NCI-H526 (cell line): ENCODE measurements around the gene GTPBP1.

Experiments used
- DNase-seq, 2 experiments: peaks; one replicate each; lab custom pipeline; 2025; lab: John Stamatoyannopoulos, UW

Gene GTPBP1

DNA sequence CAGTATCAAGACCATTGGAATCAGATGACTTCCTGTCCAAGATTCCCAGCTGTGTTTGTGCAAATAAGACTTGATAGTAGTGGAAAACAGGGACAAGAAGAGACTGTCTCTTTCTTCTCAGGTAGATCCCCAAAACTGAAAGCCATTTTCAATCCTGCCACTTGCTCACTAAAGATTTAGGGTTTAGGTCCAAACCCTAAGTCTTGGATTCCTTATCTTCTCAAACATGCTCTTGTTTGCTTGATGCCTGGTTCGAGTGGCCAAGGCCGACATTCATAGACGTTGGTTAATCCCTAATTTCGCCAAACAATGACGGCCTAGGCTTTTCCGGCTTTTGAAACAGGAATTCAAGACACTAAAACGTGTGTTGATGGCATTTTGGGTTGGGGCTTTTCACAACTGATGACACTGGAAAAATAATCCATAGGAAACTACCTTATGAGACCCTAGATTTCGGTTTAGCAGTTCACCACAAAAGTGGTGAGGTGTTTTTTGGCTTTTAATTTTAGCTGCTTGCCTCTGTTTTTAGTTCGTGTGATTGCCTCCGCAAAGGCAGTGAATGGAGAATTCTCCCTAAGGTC is 1.0 kb upstream of the GTPBP1 start:
- no peak for DNase-seq

DNA sequence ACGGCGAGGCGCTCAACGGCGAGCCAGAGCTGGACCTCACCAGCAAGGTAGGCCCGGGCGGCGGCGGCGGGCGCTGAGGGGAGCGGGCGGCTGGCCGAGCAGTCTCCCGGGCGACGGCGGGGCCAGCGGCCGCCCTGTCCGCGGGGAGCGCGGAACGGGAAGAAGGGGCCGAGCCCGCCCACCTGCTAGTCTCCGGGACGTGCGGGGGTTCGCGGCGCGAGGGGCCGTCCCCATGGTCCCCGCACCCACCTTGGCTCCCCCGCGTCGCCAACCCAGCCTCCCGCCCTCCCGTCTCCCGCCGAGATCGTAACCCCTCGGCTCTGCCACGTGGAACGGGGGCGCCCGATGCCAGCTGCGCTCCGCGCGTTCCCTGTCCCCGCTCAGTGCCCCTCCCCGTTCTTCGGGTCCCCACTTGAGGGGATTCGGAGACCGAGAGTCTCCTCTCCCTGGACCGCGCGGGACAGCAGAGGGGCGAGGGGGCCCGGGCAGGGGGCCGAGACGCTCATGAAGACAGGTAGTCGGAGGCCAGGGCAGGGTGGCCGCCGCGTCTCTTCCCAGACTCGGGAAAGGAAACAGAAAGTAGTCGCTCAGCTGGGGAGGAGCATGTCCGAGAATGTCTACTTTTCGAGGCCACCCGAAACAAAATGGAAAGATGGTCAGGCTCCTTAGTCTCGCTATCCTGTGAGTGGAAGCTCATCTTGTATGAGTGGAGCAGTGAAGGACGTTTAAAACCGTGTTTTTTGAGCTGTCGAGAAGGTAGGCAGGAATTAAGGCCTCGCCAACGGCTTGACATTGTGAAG is 557 bp downstream of the GTPBP1 start:
- DNase-seq, result peak in 1 of 2 experiments; percentile 24

DNA sequence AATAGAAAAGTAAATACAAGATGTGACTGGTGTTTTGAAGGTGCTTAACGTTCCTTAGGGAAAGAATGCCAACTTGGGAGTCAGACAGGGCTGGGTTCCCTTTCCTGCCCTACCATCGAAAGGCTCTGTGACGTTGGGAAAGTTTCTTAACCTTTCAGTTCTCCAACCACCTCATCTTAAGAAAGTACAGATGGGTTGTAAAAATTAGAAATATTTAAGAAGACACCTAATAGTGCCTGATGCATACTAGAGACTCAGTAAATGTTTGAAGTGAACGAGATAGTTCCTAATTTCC is 1.1 kb downstream of the GTPBP1 start:
- no peak for DNase-seq

DNA sequence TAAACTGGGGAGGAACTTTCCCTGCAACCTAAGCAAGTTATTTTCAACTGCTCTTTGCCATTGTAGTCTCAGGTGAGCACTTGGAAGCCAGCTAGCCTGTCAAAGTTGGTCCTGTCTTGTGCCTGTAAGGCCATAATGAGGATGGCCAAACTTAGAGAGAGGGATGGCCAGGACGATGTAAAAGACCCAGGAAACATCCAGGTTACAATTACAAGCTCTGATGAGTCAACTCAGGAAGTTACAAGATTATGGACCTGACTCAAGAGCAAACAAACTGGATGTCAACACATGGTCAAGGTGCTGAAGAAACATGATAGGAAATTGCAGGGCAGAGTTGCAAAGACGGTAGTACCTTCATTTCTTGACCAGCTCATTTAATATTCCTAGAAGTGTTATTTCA is 1.6 kb downstream of the GTPBP1 start:
- DNase-seq, result no peak

DNA sequence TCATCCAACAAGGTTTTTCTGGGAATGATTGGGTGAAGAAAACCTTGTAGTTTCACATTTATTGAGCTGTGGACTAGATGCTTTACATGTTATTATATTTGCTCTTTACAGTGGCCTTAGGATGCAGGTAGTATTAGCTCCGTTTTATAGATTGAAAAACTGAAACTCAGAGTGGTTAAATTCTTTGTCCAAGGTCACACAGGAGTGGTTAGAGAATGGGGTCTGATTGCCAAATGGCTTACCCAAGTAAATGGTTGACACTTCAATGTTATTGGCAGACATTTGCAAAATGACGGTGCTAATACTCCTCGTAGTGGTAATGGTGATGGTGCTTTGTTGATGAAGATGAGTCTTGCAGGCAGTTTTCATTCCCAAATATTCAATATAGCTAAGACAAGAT is 2.2 kb downstream of the GTPBP1 start:
- no peak for DNase-seq

DNA sequence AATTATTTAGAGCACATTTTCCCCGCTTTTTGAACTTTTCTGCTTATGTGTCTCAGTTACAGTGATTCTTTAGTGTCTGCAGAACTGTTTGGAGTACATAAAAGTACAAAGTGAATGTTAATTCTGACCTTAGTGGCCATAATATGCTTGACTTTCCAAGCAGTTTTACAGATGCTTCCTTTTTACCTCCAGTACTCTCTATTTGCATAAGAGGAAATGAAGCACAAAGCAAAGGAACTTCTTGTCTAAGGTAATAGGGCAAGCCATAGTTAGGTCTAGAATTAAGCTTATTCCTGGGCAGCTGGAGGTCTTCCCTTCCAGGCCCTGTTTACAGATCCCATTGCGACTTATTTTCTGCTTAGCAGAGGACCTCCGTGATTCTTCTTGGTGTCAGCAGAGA is 3.6 kb downstream of the GTPBP1 start:
- no peak for DNase-seq

DNA sequence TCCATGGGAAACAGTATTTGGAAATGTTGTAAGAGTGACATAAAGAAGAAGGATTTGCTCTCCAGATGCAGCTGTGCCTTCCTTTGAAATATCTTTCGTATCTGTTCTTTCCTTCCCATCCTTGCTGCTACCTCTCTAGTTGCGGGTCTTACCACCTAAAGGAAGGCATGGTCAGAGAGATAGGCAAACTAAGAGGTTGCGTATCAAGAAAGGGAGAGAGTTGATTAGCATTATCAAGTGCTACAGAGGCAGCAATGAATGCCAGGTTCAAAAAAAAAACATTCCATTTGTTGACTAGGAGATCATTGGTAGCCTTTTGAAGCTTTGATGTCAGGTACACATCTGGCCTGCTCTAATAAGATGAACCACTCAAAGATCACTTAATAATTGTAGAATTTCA is 4.6 kb downstream of the GTPBP1 start:
- no peak for DNase-seq

DNA sequence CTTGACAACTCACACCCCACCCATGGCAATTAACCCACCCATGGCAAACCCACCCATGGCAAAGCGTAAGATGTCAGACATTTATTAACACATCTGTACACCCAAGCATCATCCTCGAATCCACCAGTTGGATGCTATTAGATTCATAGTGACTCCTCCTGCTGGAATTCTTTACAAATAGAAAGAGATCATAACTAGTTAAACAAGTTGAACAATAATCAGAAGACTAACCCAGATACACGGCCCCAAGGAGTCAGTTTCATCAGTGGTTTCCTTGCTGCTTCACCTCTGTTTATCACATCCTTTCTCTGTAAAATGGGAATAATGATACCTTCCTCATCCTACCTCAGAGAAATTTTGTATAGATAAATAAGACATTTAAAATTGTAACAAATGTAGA is 5.1 kb downstream of the GTPBP1 start:
- DNase-seq, result no peak

DNA sequence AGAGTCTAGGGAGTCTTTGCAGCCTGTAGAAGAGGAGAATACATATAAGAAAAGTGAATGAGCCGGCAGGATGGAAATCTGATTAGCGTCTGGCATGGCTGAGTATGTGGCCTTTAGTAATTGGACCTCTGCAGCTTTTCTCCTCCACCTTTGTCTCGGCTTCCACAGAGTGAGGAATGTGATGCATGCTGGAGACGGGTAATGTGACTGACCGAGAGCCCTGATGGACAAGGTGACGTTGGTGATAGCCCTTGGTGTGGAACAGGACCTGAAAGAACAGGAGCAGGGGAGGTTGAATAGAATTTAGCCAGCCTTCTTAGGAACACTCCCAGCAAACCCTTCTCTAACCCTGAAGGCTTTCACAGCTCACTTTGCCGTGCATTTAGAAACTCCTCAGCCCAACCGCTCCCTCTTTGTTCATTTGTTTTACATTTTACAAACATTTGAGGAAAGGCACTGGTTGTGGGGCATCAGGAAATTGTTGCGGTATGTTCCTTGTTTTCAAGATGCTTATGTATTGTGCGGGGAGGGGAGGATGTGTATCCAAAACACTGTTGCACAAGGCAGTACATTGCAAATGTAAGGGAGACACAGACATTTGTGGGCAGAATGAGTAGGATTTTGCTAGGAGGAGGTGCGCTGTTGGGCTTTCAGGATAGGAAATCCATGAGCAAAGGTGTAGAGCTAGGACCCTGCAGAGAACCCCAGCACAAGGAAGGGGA is 6.9 kb downstream of the GTPBP1 start:
- DNase-seq, result no peak

DNA sequence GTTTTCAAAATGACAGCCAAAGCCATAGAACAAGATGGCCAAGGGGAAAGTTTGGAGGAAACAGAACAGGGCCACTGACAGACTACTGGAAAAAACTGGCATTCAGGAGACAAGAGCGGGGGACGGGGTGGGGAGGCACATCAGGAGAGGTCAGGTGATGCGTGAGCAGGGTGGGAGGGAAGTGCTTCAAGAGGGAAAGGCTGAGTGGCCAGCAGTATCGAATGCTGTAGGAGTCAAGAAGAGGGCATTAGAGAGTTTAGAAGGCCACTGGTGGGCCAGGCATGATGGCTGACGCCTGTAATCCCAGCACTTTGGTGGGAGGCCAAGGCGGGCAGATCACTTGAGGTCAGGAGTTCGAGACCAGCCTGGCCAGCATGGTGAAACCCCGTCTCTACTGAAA is 8.2 kb downstream of the GTPBP1 start:
- no peak for DNase-seq

DNA sequence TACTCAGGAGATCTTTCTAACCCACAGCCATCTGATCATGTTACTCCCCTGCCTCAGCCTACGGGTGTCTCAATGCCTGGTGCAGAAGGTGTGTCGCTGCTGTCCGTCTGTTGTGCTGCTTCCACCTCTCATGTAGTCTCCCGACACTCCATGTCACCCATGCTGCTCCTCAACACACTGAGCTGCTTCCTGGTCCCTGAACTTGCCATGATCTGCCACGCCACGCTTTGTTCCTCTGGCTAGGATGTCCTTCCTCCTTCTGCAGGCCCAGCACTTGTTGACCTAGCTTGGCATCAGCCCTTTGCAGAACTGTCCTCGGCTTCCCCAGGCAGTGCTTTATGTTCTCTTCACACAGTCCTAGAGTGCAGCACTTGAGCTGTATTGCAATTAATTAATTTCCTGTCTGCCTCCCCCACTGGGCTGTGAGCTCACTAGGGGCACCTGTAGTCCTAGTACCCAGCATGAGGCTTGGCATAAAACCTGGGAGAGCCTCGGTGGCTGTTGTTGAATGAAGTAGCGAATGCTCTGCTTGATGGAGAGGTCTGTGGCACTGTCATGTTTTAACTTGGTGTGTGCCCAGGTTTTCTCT is 9.5 kb downstream of the GTPBP1 start:
- DNase-seq, result no peak

DNA sequence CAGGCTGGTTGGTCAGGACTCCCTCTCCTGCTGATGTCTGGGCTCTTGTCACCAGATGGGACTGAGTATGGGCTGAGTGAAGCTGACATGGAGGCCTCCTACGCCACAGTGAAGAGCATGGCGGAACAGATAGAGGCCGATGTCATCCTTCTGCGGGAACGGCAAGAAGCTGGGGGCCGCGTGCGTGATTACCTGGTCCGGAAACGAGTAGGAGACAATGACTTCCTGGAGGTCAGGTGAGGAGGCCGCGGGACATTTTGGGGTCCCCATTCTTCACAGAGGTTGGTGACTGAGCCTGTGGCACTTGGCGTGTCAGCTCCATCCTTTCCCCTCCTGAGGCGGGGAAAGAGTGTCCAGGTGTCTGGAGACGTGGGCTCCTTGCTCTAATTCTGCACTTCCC is 10.1 kb downstream of the GTPBP1 start:
- DNase-seq, result no peak

DNA sequence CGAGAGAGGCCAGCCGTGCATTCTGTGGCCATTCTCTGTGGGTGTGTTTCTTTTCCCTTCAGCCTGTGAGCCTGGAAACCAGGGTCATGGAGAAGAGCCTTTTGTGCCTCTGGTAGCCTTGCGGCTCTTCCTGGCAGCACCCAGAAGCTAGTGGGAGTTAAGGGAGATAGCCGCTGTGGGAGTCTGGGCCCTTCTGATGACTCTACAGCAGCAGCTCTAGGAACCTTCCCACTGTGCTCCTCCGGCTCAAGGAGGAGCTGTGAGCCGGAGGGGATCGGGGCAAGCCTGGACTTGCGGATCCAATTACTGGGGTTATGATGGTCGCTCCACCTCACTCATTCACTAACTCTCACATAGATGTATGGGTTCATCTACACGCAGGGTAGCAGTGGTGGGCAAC is 10.5 kb downstream of the GTPBP1 start:
- DNase-seq, result no peak

DNA sequence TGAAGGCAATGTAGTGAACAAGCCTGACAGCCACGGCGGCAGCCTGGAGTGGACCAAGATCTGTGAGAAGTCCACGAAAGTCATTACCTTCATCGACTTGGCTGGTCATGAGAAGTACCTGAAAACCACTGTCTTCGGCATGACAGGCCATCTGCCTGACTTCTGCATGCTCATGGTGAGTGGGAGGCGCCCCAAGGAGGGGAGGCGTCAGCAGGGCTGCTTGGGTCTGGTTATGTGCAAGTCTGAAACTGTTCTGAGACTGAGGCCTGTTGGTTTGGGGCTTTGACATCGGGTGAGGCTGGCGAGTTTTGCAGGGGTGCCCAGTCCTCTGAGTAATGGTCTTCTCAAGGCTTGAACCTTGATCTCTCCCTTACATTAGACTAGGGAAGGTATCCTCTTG is 11.1 kb downstream of the GTPBP1 start:
- no peak for DNase-seq

DNA sequence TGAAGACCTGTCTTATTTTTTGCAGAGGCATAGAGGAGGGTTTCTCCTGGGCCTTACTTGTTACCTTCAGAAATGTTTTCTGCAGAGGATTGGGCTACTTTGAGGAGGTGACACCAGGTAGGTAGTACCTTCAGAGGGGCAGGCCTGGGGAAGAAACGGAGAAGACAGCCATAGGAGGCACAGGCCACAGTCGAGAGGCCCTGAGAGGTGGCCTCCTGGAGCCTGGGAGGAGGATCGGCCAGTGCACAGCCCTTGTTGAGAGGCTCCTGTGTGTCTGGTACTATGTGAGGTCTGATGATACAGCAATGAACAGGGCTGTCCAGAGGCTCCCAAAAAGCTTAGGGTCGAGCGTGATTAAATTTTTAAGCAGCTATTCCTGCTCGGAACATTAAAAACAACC is 11.5 kb downstream of the GTPBP1 start:
- DNase-seq, result no peak

DNA sequence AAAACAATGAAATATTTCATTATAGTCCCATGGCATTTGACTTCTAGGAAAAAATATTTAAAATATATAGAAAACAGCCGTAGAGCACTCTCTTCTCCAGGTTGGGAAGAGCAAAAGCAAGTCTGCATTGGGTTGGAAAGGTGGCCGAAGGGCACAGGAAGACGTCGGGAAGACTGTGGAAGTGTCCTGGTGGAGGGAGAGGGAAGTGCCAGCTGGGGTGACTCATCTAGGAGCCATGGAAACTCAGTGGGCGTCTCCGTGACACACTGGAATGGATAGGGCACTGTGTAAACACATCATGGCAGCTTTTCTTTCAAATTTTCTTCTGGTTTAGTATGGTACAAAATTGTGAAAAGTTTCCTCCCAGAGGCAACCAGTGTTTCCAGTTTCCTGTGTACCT is 12.7 kb downstream of the GTPBP1 start:
- no peak for DNase-seq

DNA sequence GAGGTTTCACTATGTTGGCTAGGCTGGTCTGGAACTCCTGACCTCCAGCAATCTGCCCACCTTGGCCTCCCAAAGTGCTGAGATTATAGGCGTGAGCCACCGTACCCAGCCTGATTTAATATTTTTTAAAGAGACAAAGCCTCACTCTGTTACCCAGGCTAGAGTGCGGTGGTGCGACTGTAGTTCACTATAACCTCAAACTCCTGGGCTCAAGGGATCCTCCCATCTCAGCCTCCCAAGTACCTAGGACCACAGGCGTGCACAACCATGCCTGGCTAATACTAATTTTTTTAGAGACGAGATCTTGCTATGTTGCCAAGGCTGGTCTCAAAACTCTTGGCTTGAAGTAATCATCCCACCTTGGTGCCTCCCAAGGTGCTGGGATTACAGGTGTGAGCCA is 13.5 kb downstream of the GTPBP1 start:
- no peak for DNase-seq

DNA sequence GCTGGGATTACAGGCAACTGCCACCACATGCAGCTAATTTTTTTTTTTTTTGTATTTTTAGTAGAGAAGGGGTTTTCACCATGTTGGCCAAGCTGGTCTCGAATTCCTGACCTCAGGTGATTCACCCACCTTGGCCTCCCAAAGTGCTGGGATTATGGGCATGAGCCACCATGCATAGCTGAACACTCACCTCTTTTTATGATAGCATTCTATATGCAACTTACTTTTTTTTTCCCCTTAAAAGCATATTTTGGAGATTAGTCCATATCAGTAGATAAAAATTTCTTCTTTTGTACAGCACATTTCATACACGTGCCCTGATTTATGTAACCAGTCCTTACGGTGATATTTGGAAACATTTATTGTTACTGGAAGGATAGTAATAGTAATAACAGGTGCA is 14.6 kb downstream of the GTPBP1 start:
- no peak for DNase-seq

DNA sequence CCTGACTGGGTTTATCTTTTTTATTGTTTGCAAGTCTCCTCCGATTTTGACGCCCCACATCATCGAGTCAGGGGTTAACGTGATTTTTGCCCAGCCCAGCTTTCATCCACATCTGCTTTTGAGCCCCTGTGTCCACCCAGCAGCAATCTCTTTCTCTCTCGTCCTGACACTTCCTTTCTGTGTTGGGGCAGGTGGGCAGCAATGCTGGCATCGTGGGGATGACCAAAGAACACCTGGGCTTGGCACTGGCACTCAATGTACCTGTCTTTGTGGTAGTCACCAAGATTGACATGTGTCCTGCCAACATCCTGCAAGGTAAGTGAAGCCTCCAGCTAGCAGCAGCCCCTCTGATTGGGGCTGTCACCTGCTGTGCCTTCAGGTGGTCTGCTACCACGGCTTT is 15.8 kb downstream of the GTPBP1 start:
- no peak for DNase-seq

DNA sequence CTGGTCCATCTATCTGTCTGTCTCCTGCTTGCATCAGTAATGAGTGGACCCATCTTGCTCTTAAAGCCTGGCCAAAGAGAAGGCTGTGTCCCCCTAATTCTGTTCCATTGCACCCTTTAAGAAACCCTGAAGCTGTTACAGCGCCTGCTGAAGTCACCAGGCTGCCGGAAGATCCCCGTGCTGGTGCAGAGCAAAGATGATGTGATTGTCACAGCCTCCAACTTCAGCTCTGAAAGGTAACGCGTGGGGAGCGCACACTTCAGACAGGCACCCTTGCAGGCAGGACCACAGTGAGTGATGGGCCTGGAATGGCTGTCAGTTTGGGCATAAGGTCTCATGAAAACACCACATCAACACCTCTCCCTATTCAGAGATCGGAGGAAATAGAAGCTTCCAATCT is 18.4 kb downstream of the GTPBP1 start:
- DNase-seq, result no peak

DNA sequence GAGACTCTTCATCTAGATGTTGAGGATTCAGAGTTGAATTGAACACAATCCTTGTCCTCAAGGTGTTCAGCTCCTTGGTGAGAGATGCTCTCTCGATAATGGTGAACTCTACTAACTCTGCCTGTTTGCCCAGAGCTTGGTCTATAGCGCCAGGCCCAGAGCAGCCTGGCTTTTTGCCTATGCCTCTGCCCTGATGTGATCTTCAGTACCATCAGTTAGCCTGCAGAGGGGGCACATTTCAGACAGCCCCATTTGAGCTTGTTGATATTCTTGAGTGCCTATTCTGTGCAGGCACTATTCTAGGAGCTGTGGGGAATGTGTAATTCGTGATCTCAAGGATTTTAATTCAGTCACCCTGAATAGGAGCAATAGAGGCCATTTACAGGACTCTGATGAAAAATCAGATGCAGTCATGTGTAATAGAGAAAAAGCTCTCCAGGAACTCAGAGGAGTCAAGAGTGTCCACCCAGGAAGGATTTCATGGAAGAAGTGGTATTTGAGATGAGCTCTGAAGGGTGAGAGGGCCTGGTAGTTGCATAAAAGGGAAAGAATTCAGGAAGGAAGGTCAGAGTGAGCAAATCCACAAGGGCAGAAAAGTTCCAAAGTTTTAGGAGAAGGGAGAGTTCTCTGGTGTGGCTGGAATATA is 19.3 kb downstream of the GTPBP1 start:
- DNase-seq, result peak in 1 of 2 experiments; percentile 15

DNA sequence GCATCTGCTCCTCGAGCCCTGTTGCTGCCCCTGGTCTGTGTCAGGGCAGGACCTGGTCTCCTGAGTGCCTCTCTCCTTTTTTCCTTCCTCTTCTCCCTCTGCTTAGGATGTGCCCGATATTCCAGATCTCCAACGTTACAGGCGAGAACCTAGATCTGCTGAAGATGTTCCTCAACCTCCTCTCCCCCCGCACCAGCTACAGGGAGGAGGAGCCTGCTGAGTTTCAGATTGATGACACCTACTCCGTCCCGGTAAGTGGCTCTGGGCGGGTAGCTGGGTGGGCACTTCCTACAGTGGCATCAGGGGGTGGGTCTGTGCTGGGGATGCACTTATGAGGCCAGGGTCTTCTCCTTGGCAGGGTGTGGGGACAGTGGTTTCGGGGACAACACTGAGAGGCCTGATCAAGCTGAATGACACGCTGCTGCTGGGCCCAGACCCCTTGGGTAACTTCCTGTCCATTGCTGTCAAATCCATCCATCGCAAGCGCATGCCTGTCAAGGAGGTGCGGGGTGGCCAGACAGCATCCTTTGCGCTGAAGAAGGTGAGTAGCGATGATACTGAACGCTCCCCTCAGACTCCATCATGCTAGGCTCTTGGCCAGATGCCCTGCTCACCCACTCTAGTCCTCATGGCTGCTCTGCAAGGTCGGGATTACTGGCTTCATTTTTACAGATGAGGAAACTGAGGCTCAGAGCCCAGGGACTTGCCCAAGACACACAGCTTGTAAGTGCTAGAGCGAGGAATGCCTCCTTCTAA is 20.3 kb downstream of the GTPBP1 start:
- DNase-seq, result no peak
